D721Med (cell line): Measurements from ENCODE around the gene SBNO2.

Source experiments
- DNase-seq: peaks from one replicate; pipeline ENCODE4 v3.0.0; 2011; ENCODE audit warnings: low spot score; ENCODE audit not compliant: insufficient read length
- FAIRE-seq: peaks from 2 replicates; lab custom pipeline; 2011; peaks lifted over from hg19 to GRCh38; lab: Jason Lieb, UNC
- CTCF ChIP-seq: IDR thresholded peaks from 2 replicates; pipeline ENCODE4 v1.5.1; 2012; ENCODE audit warnings: mild to moderate bottlenecking, control low read depth; ENCODE audit not compliant: insufficient read depth; ENCODE audit errors: missing control alignments

SBNO2 gene

DNA sequence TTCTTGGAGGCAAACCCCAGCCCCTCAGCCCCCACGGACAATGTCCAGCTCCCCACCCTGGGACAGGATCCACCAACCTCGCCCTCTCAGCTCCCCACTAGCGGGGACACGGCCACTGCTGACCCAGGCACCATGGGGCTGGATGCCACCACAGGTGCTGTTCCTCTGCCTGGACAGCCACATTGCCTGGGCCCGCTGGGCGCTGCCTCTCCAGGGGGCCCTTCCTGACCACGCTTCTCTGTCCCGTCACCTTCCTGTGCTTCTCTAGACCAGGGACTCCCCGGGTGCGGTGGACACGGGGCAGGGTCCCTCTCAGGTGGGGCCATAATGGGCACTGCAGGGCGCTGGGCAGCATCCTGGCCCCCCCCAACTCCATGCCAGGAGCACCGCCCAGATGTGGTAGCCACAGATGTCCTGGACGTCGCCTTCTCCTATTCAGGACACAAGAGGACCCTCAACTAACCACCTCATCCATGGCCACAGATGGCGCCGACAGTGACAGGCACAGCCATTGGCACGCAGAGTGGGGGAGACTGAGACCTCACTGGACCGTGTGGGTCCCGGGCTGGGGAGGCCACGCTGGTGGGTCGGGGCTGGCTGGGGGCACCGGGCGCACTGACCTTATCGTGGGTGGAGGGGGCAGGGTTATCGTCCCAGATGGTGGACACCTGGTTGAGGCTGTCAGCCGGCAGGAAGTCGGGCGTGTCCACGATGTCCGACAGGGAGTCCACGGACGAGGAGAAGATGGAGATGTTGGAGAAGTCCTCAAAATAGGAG, 46.9 kb downstream of the SBNO2 start:
- TF ChIP-seq CTCF: no peak
- no peak for FAIRE-seq
- no peak for DNase-seq

GRCh38 chr19:1125601-1126467, 48.2 kb downstream of the SBNO2 start:
- TF ChIP-seq CTCF: no peak
- FAIRE-seq (no peak), DNase-seq (no peak)

GRCh38 chr19:1123885-1124677, 50.0 kb downstream of the SBNO2 start:
- TF ChIP-seq CTCF: no peak
- no peak for FAIRE-seq
- DNase-seq: no peak

GRCh38 chr19:1123381-1123780, 50.7 kb downstream of the SBNO2 start:
- DNase-seq: no peak
- no peak for TF ChIP-seq CTCF
- no peak for FAIRE-seq

- DNase-seq (no peak), FAIRE-seq (no peak)
- TF ChIP-seq CTCF: no peak
These were observed 51.1 kb downstream of the SBNO2 start for GRCh38 chr19:1122972-1123363.

DNA sequence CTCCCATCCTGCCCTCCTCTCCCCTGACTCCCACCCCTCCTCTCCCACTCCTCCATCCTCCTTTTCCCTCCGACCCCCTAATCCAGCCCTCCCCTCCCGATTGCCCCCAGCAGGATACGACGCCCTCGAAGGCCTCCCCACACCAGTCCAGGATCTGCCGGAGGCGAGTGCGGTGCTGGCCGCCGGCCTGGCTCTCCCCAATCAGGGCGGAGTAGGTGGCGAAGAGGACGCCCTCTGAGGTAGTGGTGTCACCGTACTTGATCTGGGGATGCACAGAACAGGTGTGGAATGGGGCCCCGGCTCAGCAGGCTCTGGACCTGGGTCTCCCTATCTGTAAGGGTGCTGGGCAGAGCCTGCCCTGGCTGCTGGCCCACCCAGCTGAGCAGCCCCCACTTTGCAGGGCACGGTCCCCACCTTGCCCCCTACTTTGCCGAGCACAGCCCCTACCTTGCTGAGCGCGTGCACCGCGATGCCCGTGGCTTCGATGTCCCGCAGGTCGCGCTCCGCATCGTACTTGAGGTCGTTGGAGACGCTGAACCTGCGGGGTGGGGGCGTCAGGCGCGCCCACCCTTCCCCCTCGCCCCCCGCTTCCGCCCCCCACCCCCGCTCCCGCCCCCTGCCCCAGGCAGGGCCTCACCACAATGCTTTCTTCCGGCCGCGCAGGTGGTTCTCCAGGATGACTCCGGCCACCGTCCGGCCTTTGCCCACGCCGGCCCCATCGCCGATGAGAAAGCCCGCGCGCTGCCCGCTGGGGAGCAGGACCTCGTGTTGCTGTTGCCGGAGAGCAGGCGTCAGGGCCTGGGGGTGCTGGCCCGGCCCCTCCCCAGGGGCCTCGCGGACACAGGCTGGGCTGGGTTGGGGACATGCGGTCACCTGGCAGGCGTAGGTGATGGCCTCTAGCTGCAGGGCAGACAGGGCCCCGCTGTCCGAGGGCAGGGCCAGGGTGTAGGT, 51.8 kb downstream of the SBNO2 start:
- DNase-seq: no peak
- FAIRE-seq: no peak
- no peak for TF ChIP-seq CTCF
